Right renal cortex interstitium (tissue), 3 donors: Measurements from ENCODE around the gene PPM1L. TPM values are rescaled to one million over a fixed set of nuclear protein-coding genes. Genes with fewer than 3 reads are reported as not detected.

Source experiments
- polyA plus RNA-seq, 3 donors: library from polyadenylated mRNA; unstranded; fragments of 120-200 nt; gene quantifications; one replicate each; pipeline ENCODE4 v1.2.1, GENCODE V29; 2013; ENCODE audit not compliant: insufficient read length in 3 of 3

Gene PPM1L
- polyA plus RNA-seq, 3 donors = 6.3 to 8.2 (median 8.0) TPM

Other genes starting within 250 kb of the PPM1L start
- gene KPNA4, start 190.7 kb upstream of the PPM1L start, polyA plus RNA-seq = 10 to 100 TPM; 83.8 to 89.5 (median 86.3) TPM
- gene ARL14, start 79.1 kb upstream of the PPM1L start, polyA plus RNA-seq = under 1 TPM in 2 of 3 donors, not detected in 1; 0.12 to 0.40 TPM